ENCODE data around the gene UNC119B. TPM values are rescaled to one million over a fixed set of nuclear protein-coding genes. Genes with fewer than 3 reads are reported as not detected.
A peak's percentile ranks its signal among the peaks of the same experiment; 100 is the strongest.

The UNC119B gene
- total RNA-seq, 1 donor from 2014 or later: 66.6 TPM

- Mint-ChIP-seq H3K4me1 (ENCODE audit: low read depth) (no peaks in the 10 kb centered on the region), H3K36me3 (ENCODE audit: insufficient read depth) (peaks cover 15% of the 10 kb centered on the region), H3K27me3 (no peaks in the 10 kb centered on the region), H3K9me3 (ENCODE audit: low read depth) (no peaks in the 10 kb centered on the region), H3K4me3 (ENCODE audit: low read depth) (no peak overlapping the region), H3K27ac (no peak overlapping the region)
- no peak for TF ChIP-seq CTCF (IDR thresholded peaks at IDR 0.05; ENCODE audit: unreplicated experiment)
- DNase-seq (ENCODE audit: low spot score, unreplicated experiment): no peak
These were observed 7.6 kb upstream of the UNC119B start for GRCh38 chr12:120702637-120703036.

- no peaks in the 10 kb centered on the region for H3K4me1 Mint-ChIP-seq (ENCODE audit: low read depth)
- DNase-seq (ENCODE audit: low spot score, unreplicated experiment): no peak
These were observed 6.8 kb upstream of the UNC119B start for GRCh38 chr12:120703311-120703942.

GRCh38 chr12:120705618-120706017, 4.6 kb upstream of the UNC119B start:
- Mint-ChIP-seq H3K9me3 (ENCODE audit: low read depth) (no peaks in the 10 kb centered on the region), H3K4me3 (ENCODE audit: low read depth) (no peak overlapping the region), H3K27ac (no peak overlapping the region), H3K4me1 (ENCODE audit: low read depth) (peaks cover 4% of the 10 kb centered on the region), H3K27me3 (no peaks in the 10 kb centered on the region), H3K36me3 (ENCODE audit: insufficient read depth) (peaks cover 9% of the 10 kb centered on the region)
- DNase-seq (ENCODE audit: low spot score, unreplicated experiment): no peak
- TF ChIP-seq CTCF (IDR thresholded peaks at IDR 0.05; ENCODE audit: unreplicated experiment): no peak

More at GRCh38 chr12:120703311-120703942, 6.8 kb upstream of the UNC119B start:
- TF ChIP-seq CTCF (IDR thresholded peaks at IDR 0.05; ENCODE audit: unreplicated experiment): no peak
- H3K9me3 Mint-ChIP-seq (ENCODE audit: low read depth): no peaks in the 10 kb centered on the region
- H3K4me3 Mint-ChIP-seq (ENCODE audit: low read depth): no peak overlapping the region
- H3K27ac Mint-ChIP-seq: peak overlapping the region; percentile 7
- H3K27me3 Mint-ChIP-seq: no peaks in the 10 kb centered on the region
- H3K36me3 Mint-ChIP-seq (ENCODE audit: insufficient read depth): peaks cover 14% of the 10 kb centered on the region

GRCh38 chr12:120706029-120706428, 4.2 kb upstream of the UNC119B start:
- no peak overlapping the region for H3K27ac Mint-ChIP-seq
- DNase-seq (ENCODE audit: low spot score, unreplicated experiment): no peak
- no peaks in the 10 kb centered on the region for H3K9me3 Mint-ChIP-seq (ENCODE audit: low read depth)
- peaks cover 4% of the 10 kb centered on the region for H3K4me1 Mint-ChIP-seq (ENCODE audit: low read depth)
- H3K36me3 Mint-ChIP-seq (ENCODE audit: insufficient read depth): peaks cover 5% of the 10 kb centered on the region
- TF ChIP-seq CTCF (IDR thresholded peaks at IDR 0.05; ENCODE audit: unreplicated experiment): no peak
- no peaks in the 10 kb centered on the region for H3K27me3 Mint-ChIP-seq
- no peak overlapping the region for H3K4me3 Mint-ChIP-seq (ENCODE audit: low read depth)

GRCh38 chr12:120708651-120709050, 1.6 kb upstream of the UNC119B start:
- no peak for DNase-seq (ENCODE audit: low spot score, unreplicated experiment)
- H3K9me3 Mint-ChIP-seq (ENCODE audit: low read depth): no peaks in the 10 kb centered on the region

More at GRCh38 chr12:120708651-120709050, 1.6 kb upstream of the UNC119B start:
- Mint-ChIP-seq H3K4me1 (ENCODE audit: low read depth) (peaks cover 17% of the 10 kb centered on the region), H3K27me3 (no peaks in the 10 kb centered on the region), H3K27ac (no peak overlapping the region), H3K36me3 (ENCODE audit: insufficient read depth) (peaks cover 3% of the 10 kb centered on the region), H3K4me3 (ENCODE audit: low read depth) (peak overlapping the region; percentile 37)
- TF ChIP-seq CTCF (IDR thresholded peaks at IDR 0.05; ENCODE audit: unreplicated experiment): no peak
